Prostate gland (tissue), 2 donors: Measurements from ENCODE around the gene SF3A1.

Source experiments
- CTCF ChIP-seq, 4 experiments: fragments of 200-600 bp in 2 of 4; fragments of 450-650 bp in 2 of 4; sonication (generic) in 2 of 4; IDR thresholded peaks; 1 replicate in 3 of 4; 2 replicates in 1 of 4; pipeline ENCODE4 v1.5.1; 2016 to 2019; ENCODE audit warnings: antibody characterized with exemption in 4 of 4, mild to moderate bottlenecking in 2 of 4, moderate library complexity in 2 of 4
- POLR2AphosphoS5 ChIP-seq: sonication (generic); formaldehyde crosslinking; IDR thresholded peaks from one replicate; pipeline ENCODE4 v1.6.1; 2017; ENCODE audit warnings: antibody characterized with exemption

- TF ChIP-seq CTCF (IDR thresholded peaks at IDR 0.05) (no peak), POLR2AphosphoS5 (no peak)
These were observed 36.6 kb upstream of the SF3A1 start for GRCh38 chr22:30393322-30393680.
